ENCODE data around the gene RNF5.
A peak's percentile ranks its signal among the peaks of the same experiment; 100 is the strongest.

Gene RNF5

DNA sequence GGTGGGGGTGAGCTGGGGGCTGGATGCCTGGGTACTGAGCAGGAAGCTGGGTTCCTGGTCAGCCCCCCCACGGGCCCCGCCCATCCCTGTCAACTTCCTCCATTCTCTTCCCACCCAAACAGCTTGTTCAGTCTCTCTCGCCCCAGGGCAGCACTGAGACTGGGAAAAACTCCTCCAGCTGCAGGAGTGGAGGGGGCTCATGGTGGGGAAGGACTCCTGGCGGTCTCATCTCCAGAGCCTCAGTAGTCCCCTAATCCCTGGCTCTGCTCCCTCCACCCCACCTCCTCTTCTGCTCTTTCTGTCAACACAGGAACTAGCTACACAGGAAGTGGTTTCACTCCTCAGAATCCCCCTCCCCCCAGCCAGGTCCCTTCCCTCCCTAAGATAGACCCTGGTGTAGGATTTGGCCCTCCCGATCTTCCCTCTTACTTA is 14.4 kb downstream of the RNF5 start, which contains the start of gene GPSM3:
Gene GPSM3 (minus strand): TSS at position 36 of the 432 bp plus-strand sequence. CDS start 130 bp downstream, outside the sequence.
- peak within 1 kb of the TSS; percentile 76 for H3K4me3 ChIP-seq (ENCODE audit: low read depth, low read length)
- TF ChIP-seq, protein P1, sequence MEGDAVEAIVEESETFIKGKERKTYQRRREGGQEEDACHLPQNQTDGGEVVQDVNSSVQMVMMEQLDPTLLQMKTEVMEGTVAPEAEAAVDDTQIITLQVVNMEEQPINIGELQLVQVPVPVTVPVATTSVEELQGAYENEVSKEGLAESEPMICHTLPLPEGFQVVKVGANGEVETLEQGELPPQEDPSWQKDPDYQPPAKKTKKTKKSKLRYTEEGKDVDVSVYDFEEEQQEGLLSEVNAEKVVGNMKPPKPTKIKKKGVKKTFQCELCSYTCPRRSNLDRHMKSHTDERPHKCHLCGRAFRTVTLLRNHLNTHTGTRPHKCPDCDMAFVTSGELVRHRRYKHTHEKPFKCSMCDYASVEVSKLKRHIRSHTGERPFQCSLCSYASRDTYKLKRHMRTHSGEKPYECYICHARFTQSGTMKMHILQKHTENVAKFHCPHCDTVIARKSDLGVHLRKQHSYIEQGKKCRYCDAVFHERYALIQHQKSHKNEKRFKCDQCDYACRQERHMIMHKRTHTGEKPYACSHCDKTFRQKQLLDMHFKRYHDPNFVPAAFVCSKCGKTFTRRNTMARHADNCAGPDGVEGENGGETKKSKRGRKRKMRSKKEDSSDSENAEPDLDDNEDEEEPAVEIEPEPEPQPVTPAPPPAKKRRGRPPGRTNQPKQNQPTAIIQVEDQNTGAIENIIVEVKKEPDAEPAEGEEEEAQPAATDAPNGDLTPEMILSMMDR (IDR thresholded peaks at IDR 0.05; ENCODE audit: borderline replicate concordance, insufficient read depth, low read depth, low read length), result no peak

DNA sequence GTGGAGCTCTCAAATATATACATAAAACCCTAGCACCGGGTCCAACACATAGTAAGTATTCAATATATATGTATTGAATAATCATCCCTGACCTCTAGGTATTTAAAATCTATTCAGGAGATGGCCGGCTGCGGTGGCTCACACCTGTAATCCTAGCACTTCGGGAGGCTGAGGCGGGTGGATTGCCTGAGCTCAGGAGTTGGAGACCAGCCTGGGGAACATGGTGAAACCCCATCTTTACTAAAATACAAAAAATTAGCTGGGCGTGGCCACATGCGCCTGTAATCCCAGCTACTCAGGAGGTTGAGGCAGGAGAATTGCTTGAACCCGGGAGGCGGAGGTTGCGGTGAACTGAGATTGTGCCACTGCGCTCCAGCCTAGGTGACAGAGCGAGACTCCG is 14.9 kb downstream of the RNF5 start:
- peak overlapping the region; percentile 76 for H3K4me3 ChIP-seq (ENCODE audit: low read depth, low read length)

DNA sequence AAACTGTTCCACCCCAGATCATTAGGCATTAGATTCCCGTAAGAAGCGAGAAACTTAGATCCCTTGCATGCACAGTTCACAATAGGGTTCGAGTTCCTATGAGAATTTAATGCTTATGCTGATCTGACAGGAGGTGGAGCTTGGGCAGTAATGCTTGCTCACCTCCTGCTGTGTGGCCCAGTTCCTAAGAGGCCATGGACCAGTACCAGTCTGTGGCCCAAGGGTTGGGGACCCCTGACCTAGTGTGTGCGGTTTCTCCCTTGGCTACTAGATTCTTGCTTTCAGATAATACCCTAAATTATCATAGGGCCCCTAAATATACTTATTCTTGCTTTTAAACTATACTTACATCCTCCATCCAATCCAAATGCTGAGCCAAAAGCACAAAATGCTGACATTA is 16.2 kb downstream of the RNF5 start:
- no peak overlapping the region for H3K4me3 ChIP-seq (ENCODE audit: low read depth, low read length)
- TF ChIP-seq, protein P1 (IDR thresholded peaks at IDR 0.05; ENCODE audit: borderline replicate concordance, insufficient read depth, low read depth, low read length), result no peak

DNA sequence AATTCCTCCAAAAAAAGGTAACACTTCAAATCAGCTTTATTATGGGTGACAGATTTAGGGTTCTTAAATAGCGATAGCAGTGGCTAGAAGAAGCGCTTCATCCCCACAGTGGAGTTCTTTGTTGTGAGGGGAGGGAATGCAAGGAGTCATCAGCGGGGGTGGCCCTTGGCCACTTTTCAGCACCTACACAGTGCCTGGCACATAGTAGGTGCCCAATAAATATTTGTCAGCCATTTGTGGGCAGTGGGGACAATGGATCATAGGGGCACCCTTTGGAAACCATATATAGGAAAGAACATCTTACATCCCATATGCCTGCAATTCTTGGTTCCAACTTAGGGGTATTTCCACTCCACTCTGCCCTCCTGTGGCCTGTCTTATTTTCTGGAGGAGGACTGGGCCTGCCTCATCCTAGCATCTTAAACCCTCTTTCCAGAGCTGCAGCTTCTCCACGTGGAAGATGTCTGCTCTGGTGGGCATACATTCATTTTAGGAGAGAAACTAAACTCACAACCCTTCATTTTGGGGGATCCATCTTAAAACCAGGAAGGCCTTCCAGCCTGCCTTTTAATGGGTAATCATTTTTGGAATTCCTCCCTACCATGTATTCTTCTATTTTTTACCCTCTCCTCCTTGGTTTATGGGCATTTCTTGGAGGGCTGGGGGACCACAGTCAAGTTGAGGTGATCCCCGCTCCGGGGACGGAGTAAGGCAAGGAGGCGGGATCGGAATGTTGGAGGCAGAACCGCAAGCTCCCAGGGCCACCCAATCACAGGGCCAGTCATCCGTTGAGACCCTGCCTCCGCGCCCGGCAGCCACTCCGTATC is 16.8 kb downstream of the RNF5 start:
- TF ChIP-seq, protein P1 (IDR thresholded peaks at IDR 0.05; ENCODE audit: borderline replicate concordance, insufficient read depth, low read depth, low read length), result peak; percentile 49; the same call in 1 of the 2 replicates
- peak overlapping the region; percentile 0 for H3K4me3 ChIP-seq (ENCODE audit: low read depth, low read length)

DNA sequence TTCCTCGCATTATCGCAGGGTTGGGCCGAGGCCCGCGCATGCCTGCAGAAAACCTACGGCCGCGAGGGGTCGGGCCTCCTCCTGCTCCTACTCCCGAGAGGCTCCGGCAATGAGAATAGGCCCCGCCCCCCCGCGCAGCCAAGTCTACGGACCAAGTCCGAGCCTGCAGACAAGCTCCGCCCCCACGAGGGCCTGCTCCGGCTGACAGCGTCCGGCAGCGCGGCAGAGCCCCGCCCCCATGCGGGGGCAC is 17.4 kb downstream of the RNF5 start:
- TF ChIP-seq, protein P1 (IDR thresholded peaks at IDR 0.05; ENCODE audit: borderline replicate concordance, insufficient read depth, low read depth, low read length), result peak; percentile 15; the same call in 1 of the 2 replicates
- H3K4me3 ChIP-seq (ENCODE audit: low read depth, low read length), result no peak overlapping the region

DNA sequence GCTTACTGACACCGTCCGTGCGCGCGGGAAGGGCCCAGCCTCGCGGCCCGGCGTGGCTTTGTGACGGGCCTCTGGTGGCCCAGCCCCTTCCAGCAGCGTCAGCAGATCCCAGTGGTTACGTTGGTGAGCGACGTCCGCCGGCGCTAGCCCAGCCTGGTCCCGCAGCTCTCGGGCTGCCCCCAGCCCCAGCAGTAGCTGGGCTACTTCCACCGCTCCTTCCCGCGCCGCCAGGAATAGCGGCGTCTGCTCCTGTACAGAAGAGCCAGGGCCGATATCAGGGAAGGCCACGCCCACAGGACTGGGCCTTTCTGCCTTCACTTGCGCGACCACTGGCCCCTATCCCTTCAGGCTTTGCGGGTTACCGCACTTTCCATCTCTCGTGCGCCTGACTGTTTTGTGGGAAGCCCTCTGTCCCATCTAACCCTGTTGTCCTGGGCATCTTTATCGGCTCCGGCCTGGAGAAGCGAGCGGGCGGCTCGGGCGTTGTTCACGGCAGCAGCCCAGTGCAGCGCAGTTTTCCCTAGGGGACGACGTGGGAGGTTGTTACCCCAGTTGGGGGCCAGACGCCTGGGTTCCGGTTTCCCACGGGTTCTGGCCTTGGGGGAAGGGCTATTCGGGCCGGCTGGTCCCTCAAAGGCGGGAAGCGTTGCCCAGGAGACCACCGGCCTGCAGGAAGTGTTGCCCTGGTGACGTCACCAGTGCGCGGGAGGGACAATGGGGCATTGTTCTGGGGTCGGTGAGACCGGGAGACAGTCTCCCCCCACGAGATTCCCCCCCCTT is 17.9 kb downstream of the RNF5 start:
- peak overlapping the region; percentile 75 for H3K4me3 ChIP-seq (ENCODE audit: low read depth, low read length)
- TF ChIP-seq, protein P1 (IDR thresholded peaks at IDR 0.05; ENCODE audit: borderline replicate concordance, insufficient read depth, low read depth, low read length), result no peak

DNA sequence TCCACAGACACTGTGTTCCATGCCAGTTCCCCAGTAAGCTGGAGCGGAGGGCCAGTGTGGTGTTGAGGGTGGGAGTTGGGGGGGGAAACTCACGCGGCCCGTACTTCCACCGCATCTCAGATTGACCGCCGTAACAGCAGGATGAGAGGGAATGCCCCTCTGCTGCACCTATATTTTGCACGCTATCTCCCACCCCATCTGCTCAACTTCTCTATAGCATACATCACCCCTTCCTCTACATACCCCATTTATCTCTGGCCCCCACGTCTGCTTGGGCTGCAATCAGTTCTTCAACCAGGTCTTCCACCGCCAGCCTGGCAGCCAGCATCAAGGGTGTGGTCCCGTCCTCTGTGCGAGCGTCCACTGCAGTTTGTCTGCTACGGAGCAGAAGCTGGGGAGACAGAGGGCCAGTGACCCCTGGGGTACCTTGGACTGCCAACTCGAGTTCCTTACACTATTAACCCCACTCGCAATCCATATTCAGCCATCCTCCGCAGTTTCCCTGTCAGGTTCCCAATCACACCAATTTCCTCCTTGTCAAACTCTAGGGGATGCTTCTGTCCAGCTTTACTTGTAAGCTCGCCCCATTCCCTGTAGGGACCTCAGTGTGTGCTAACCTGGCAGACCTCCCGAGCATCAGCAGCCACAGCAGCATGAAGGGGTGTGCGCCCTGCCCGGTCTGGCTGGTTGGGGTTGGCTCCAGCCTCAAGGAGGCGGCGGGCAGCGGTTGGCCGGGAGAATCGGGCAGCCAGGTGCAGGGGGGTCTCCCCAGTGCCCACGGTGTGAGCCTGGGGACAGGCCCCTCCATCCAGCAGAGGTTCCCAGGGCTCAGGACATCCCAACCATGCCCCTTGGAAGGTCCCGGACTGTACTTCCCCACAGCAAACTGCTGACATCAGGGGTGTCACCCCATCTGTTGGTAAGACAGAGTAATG is 18.7 kb downstream of the RNF5 start:
- H3K4me3 ChIP-seq (ENCODE audit: low read depth, low read length), result peak overlapping the region; percentile 75
- TF ChIP-seq, protein P1 (IDR thresholded peaks at IDR 0.05; ENCODE audit: borderline replicate concordance, insufficient read depth, low read depth, low read length), result no peak
